22Rv1 (cell line): Measurements from ENCODE around the gene PDGFA.

Experiments
- ZFX ChIP-seq: fragments of 450-650 bp; IDR thresholded peaks from 2 replicates; pipeline ENCODE4 v1.6.1; 2017; ENCODE audit warnings: antibody characterized with exemption, borderline replicate concordance
- TF ChIP-seq, protein P1 (sequence below): fragments of 450-650 bp; IDR thresholded peaks from 2 replicates; pipeline ENCODE4 v1.5.1; 2017; ENCODE audit warnings: mild to moderate bottlenecking

DNA sequence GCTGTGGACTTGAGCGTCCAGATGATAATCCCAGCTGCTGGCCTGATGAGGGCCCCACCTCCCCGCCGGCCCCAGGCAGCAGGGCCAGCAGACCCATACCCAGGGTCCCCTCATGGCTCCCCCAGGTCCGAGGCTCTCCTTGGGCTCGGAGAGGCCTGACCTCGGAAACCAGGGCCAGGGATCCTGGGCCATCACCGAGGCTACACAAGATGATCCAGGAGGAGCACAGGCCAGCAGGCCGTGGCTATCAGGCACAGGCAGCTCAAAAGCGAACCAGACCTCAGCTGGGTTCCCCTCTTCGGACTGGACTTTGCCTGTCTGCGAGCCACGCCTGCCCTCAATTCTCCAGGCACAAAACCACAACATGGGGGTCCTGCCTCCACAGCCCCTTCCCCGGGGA, 17.4 kb downstream of the PDGFA start:
- TF ChIP-seq, protein P1, sequence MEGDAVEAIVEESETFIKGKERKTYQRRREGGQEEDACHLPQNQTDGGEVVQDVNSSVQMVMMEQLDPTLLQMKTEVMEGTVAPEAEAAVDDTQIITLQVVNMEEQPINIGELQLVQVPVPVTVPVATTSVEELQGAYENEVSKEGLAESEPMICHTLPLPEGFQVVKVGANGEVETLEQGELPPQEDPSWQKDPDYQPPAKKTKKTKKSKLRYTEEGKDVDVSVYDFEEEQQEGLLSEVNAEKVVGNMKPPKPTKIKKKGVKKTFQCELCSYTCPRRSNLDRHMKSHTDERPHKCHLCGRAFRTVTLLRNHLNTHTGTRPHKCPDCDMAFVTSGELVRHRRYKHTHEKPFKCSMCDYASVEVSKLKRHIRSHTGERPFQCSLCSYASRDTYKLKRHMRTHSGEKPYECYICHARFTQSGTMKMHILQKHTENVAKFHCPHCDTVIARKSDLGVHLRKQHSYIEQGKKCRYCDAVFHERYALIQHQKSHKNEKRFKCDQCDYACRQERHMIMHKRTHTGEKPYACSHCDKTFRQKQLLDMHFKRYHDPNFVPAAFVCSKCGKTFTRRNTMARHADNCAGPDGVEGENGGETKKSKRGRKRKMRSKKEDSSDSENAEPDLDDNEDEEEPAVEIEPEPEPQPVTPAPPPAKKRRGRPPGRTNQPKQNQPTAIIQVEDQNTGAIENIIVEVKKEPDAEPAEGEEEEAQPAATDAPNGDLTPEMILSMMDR, result no peak
- TF ChIP-seq ZFX, result no peak
